Esophagus mucosa (tissue), 1 donor: ENCODE measurements around the gene TMEM132D. TPM values are rescaled to one million over a fixed set of nuclear protein-coding genes. Genes with fewer than 3 reads are reported as not detected.
"Not testable (repeated sequence)": the region's sequence is repeated elsewhere in the genome, so short reads cannot be mapped to it uniquely, and the experiment has no call there.

Experiments used
- ATAC-seq: fragments of 200-7000 bp; cut with Tn5 transposase; one replicate; pipeline ENCODE4 v1.9.1; 2020
- total RNA-seq: library from RNA; stranded (reverse); gene quantifications from one replicate; pipeline ENCODE4 v1.2.4, GENCODE V29; 2023
- donor health status: DM: yes; HTN: yes; CAD: no.

The TMEM132D gene
- total RNA-seq, 1 donor from 2014 or later, result not detected

DNA sequence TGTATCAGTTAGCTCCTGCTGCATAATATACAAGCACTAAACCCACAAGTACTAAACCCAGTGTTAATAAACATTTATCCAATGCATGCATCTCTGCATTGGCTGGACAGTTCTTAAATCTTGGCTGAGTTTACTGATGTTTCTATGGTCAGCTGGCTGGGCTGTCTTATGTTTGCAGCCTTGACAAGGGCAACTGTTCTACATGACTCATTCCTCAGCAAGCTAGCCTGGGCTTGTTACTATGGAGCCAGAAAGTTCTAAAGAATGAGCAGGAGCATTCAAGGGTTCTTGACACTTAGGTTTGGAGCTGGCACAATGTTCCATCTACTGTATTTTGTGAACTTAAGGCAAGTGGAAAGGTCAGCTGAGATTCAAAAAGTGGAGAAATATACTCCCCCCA lies 851.5 kb downstream of the TMEM132D start:
- no peak for ATAC-seq

DNA sequence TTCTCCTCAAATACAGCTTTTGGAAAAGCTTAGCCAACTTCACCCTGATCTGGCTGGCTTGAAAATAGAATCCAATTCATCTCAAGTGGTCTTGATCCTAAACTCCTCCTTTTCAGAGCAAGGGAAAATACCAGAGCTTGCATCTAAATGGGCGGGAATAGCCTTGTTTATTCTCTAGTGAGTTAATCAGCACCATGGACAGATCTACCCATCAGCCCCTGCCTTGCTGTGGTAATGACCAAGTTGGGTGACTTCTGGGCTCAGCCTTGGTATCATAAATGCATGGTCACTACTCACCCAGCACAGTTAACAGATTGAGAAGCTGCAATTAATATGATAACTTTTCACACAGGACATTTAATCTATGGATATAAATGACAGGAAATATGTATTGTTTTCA lies 853.9 kb downstream of the TMEM132D start:
- ATAC-seq, result no peak

DNA sequence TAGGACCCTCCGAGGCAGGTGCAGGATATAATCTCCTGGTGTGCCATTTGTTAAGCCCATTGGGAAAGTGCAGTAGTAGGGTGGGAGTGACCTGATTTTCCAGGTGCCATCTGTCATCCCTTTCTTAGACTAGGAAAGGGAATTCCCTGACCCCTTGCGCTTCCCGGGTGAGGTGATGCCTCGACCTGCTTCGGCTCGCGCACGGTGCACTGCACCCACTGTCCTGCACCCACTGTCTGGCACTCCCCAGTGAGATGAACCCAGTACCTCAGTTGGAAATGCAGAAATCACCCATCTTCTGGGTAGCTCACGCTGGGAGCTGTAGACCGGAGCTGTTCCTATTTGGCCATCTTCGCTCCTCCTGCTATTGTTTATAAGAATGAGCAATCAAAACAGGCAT lies 860.5 kb downstream of the TMEM132D start:
- not testable (repeated sequence) for ATAC-seq

GRCh38 chr12:129036135-129036534 lies 867.7 kb downstream of the TMEM132D start:
- ATAC-seq, result no peak

GRCh38 chr12:129034558-129035289 lies 869.1 kb downstream of the TMEM132D start:
- ATAC-seq, result no peak

GRCh38 chr12:129028844-129029243 lies 875.0 kb downstream of the TMEM132D start:
- ATAC-seq, result no peak

- no peak for ATAC-seq
Measured at GRCh38 chr12:129025055-129025454, 878.8 kb downstream of the TMEM132D start.
